Trophoblast cell (in vitro differentiated cells and primary cell): ENCODE measurements around the gene CFAP92.

Experiments used
- DNase-seq, 2 donors: peaks; one replicate each; pipeline ENCODE4 v3.0.0-alpha.2; 2016
- H2AFZ ChIP-seq: 2 replicates; pipeline ENCODE4 v1.6.1; 2013; ENCODE audit warnings: low read length, moderate library complexity, mild to moderate bottlenecking; ENCODE audit not compliant: insufficient read depth, poor library complexity
- H2AK5ac ChIP-seq: 2 replicates; pipeline ENCODE4 v1.6.1; 2013; ENCODE audit warnings: mild to moderate bottlenecking, low read length
- H2BK120ac ChIP-seq: 2 replicates; pipeline ENCODE4 v1.6.1; 2013; ENCODE audit warnings: low read length, mild to moderate bottlenecking, moderate library complexity; ENCODE audit not compliant: insufficient read depth, poor library complexity
- H2BK12ac ChIP-seq: 2 replicates; pipeline ENCODE4 v1.6.1; 2013; ENCODE audit warnings: mild to moderate bottlenecking, low read length, moderate library complexity
- H2BK5ac ChIP-seq: 2 replicates; pipeline ENCODE4 v1.6.1; 2013; ENCODE audit warnings: low read length, low read depth, moderate library complexity, mild to moderate bottlenecking; ENCODE audit not compliant: poor library complexity
- H3K14ac ChIP-seq: 2 replicates; pipeline ENCODE4 v1.6.1; 2013; ENCODE audit warnings: mild to moderate bottlenecking, low read length
- H3K18ac ChIP-seq: 2 replicates; pipeline ENCODE4 v1.6.1; 2013; ENCODE audit warnings: mild to moderate bottlenecking, low read length
- H3K23ac ChIP-seq: 2 replicates; pipeline ENCODE4 v1.6.1; 2013; ENCODE audit warnings: low read length
- H3K27ac ChIP-seq: 2 replicates; pipeline ENCODE4 v1.5.1; 2013; ENCODE audit warnings: low read depth, mild to moderate bottlenecking, inconsistent platforms, low read length, moderate library complexity
- H3K27me3 ChIP-seq: 2 replicates; pipeline ENCODE4 v1.6.1; 2013; ENCODE audit warnings: inconsistent platforms, mild to moderate bottlenecking, low read length, moderate library complexity; ENCODE audit not compliant: insufficient read depth
- H3K36me3 ChIP-seq, 2 experiments: 1 replicate in 1 of 2; 2 replicates in 1 of 2; pipeline ENCODE4 v1.6.1; 2013; ENCODE audit warnings: low read length in 2 of 2, mild to moderate bottlenecking in 2 of 2, moderate library complexity in 1 of 2; ENCODE audit not compliant: insufficient read depth in 2 of 2, control insufficient read depth in 1 of 2
- H3K4ac ChIP-seq: 2 replicates; pipeline ENCODE4 v1.6.1; 2013; ENCODE audit warnings: low read depth, mild to moderate bottlenecking, low read length, moderate library complexity
- H3K4me1 ChIP-seq, 2 experiments: 1 replicate in 1 of 2; 2 replicates in 1 of 2; pipeline ENCODE4 v1.6.1; 2013; ENCODE audit warnings: low read length in 2 of 2, mild to moderate bottlenecking in 2 of 2, moderate library complexity in 1 of 2; ENCODE audit not compliant: insufficient read depth in 2 of 2, control insufficient read depth in 1 of 2
- H3K4me2 ChIP-seq: 2 replicates; pipeline ENCODE4 v1.6.1; 2013; ENCODE audit warnings: inconsistent platforms, mild to moderate bottlenecking, low read length, moderate library complexity
- H3K4me3 ChIP-seq: 2 replicates; pipeline ENCODE4 v1.5.1; 2013; ENCODE audit warnings: mild to moderate bottlenecking, low read depth, low read length, inconsistent platforms
- H3K79me1 ChIP-seq: one replicate; pipeline ENCODE4 v1.6.1; 2013; ENCODE audit warnings: low read length
- H3K79me2 ChIP-seq: 2 replicates; pipeline ENCODE4 v1.6.1; 2013; ENCODE audit warnings: low read length, mild to moderate bottlenecking; ENCODE audit not compliant: control insufficient read depth, insufficient read depth, poor library complexity
- H3K9ac ChIP-seq: 2 replicates; pipeline ENCODE4 v1.6.1; 2013; ENCODE audit warnings: mild to moderate bottlenecking, low read length
- H3K9me3 ChIP-seq: 2 replicates; pipeline ENCODE4 v1.6.1; 2013; ENCODE audit warnings: low read depth, mild to moderate bottlenecking, control low read depth, inconsistent platforms, low read length; ENCODE audit not compliant: insufficient read depth
- H4K12ac ChIP-seq: 2 replicates; pipeline ENCODE4 v1.6.1; 2013; ENCODE audit warnings: low read depth, mild to moderate bottlenecking, low read length, moderate library complexity
- H4K8ac ChIP-seq: 2 replicates; pipeline ENCODE4 v1.6.1; 2013; ENCODE audit warnings: low read depth, mild to moderate bottlenecking, low read length, moderate library complexity
- H4K91ac ChIP-seq: one replicate; pipeline ENCODE4 v1.6.1; 2013; ENCODE audit warnings: low read depth, mild to moderate bottlenecking, low read length, moderate library complexity
- WGBS: extraction: QIAGEN DNeasy Blood & Tissue Kit; methylation state at CpG from one replicate; pipeline ENCODE4 v1.1.7; 2013; ENCODE audit warnings: missing lambda C conversion rate; ENCODE audit not compliant: insufficient read length, insufficient coverage; ENCODE audit errors: extremely low coverage; 5-methylcytosine and 5-hydroxymethylcytosine counted together

Gene CFAP92

DNA sequence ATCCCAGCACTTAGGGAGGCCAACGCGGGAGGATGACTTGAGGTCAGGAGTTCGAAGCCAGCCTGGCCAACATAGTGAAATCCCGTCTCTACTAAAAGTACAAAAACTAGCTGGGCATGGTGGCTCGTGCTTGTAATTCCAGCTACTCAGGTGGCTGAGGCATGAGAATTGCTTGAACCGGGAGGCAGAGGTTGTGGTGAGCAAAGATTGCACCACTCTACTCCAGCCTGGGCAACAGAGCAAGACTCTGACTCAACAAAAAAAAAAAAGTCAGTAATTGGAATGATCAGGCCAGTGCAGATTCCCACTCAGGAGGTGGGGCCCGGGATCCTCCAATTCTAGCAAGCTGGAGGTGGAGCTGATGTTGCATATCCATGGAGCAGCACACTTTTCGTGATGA, 5.6 kb downstream of the CFAP92 start:
- Histone ChIP-seq H4K91ac (no peak overlapping the region), H3K79me2 (no peaks in the 10 kb centered on the region), H3K79me1 (no peaks in the 10 kb centered on the region), H2BK5ac (no peak overlapping the region), H3K4me2 (no peak overlapping the region), H3K27ac (no peak overlapping the region), H3K27me3 (peaks cover 2% of the 10 kb centered on the region), H3K18ac (no peak overlapping the region), H2BK120ac (no peak overlapping the region), H3K4ac (no peak overlapping the region), H3K36me3 (no peaks in the 10 kb centered on the region), H3K23ac (no peak overlapping the region), H3K9ac (no peak overlapping the region), H3K4me3 (no peak overlapping the region), H3K14ac (no peak overlapping the region), H3K4me1 (peaks cover under 1 to 4% of the 10 kb centered on the region in 2 experiments), H4K12ac (no peak overlapping the region), H2AFZ (no peak overlapping the region), H2AK5ac (no peak overlapping the region), H3K9me3 (peaks cover 1% of the 10 kb centered on the region), H2BK12ac (no peak overlapping the region), H4K8ac (no peak overlapping the region)
- no CpG with 5 or more reads among the region's 8 CpGs for WGBS
- peak; percentile 25 to 50 for DNase-seq

DNA sequence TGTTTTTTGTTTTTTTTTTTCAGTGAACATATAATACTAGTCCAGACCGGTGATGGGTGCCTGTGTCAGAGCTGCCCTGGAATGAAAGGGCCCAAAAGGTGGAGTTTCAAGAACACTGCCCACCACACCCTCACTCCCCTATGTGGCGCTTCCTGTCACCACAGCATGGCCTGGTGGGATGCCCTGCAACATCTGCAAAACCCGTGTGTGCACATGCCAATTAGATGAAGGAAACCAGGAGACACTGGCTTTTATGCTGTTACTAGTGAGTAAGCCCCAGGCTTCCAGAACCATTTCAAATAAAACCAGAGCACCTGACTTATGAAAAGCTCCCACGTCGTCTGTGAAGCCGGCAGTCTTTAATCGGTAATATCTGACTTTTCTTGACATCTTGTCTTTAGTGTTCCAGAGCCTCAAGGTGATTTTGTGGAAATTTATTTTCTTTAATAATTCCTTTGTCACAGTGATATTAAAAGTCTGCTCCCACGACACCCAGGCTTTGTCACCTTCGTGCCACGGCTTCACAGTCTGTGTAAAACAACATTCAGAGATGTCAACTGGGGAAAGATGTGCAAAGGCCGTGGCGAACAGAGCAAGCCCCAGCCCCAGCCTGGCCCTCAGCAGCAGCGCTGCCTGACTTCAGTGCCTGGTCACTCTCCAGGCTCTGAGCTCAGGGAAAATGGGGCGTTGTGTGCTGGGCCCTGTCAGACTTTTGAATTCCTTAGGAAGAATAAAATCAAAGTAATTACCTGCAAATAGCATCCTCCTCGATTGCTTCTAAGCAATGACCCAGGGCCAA, 6.4 kb downstream of the CFAP92 start:
- H3K9me3 ChIP-seq = peaks cover 1% of the 10 kb centered on the region
- H3K27me3 ChIP-seq = no peaks in the 10 kb centered on the region
- H2BK12ac ChIP-seq = no peak overlapping the region
- no peak overlapping the region for H3K4me2 ChIP-seq
- no peaks in the 10 kb centered on the region for H3K79me1 ChIP-seq
- no peak overlapping the region for H3K4ac ChIP-seq
- no peak overlapping the region for H2AFZ ChIP-seq
- H3K14ac ChIP-seq = no peak overlapping the region
- H4K12ac ChIP-seq = no peak overlapping the region
- H3K4me3 ChIP-seq = no peak overlapping the region
- no peak overlapping the region for H2BK120ac ChIP-seq
- no peaks in the 10 kb centered on the region for H3K79me2 ChIP-seq
- no peaks in the 10 kb centered on the region for H3K4me1 ChIP-seq
- H2BK5ac ChIP-seq = no peak overlapping the region
- H3K27ac ChIP-seq = no peak overlapping the region
- no peak overlapping the region for H3K18ac ChIP-seq
- no peak for DNase-seq
- H3K9ac ChIP-seq = no peak overlapping the region
- H2AK5ac ChIP-seq = no peak overlapping the region
- no peak overlapping the region for H4K91ac ChIP-seq
- no peak overlapping the region for H4K8ac ChIP-seq
- no peak overlapping the region for H3K23ac ChIP-seq
- no CpG with 5 or more reads among the region's 15 CpGs for WGBS
- H3K36me3 ChIP-seq = no peaks in the 10 kb centered on the region

DNA sequence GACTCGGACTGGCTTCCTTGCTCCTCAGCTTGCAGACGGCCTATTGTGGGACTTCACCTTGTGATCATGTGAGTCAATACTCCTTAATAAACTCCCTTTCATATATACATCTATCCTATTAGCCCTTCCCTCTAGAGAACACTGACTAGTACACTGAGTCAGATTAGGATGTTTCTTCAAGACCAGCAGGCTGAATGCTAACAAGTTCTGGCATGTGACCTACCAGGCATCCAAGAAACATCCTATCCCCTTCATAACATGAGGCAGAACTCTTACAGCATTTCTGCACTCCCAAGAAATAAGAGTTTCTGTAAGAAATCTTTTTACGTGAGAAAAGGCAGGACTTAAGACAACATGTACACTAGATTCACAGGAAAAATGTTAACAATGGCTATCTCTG, 9.3 kb downstream of the CFAP92 start:
- Histone ChIP-seq H3K4me3 (no peak overlapping the region), H3K9ac (peak overlapping the region; percentile 51), H3K9me3 (no peaks in the 10 kb centered on the region), H3K4me2 (no peak overlapping the region), H2BK12ac (no peak overlapping the region), H3K27me3 (no peaks in the 10 kb centered on the region), H3K23ac (no peak overlapping the region), H3K79me1 (no peaks in the 10 kb centered on the region), H3K27ac (no peak overlapping the region), H3K36me3 (no peaks in the 10 kb centered on the region), H2BK5ac (no peak overlapping the region), H2AK5ac (no peak overlapping the region), H3K18ac (no peak overlapping the region), H4K8ac (no peak overlapping the region), H2AFZ (no peak overlapping the region), H3K4me1 (no peaks in the 10 kb centered on the region), H3K4ac (no peak overlapping the region), H4K12ac (no peak overlapping the region), H3K79me2 (no peaks in the 10 kb centered on the region), H3K14ac (no peak overlapping the region), H4K91ac (no peak overlapping the region), H2BK120ac (no peak overlapping the region)
- no CpG with 5 or more reads among the region's 3 CpGs for WGBS
- DNase-seq = no peak

DNA sequence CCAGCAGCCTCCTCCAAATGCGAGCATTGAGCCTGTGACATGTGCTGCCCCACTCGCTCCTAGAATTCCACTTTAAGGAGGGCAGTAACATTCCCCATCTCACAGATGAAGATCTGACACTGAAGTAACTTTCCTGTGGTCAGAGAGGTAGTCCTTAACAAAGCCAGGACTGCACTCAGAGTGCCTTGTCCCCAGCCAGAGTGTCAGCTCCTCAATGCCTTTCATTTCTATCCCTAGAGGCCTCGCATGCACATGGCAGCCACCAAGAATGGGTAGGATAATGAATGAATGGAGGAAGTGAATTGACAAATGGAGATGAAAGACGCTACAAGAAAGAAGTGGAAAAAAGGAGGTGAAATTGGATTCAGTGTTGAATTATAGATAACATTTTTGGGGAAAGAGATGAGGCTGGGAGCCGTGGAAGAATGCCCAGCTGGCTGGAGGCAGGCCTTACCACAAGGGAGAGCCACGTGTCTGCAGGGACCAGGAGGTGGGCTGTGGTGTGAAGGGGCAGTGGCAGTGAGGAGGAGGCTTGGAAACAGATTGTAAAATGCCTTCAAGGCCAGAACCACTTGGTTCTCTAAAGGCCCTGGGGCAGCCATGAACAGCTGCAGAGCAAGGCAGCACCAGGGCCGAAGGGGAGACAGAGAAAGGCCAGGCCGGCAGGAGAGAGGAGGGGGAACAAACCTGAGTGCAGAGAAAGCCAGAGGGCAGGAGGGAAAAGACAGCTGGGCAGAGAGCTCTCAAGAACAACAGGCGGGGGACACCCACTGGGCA, 10.4 kb downstream of the CFAP92 start:
- no peaks in the 10 kb centered on the region for H3K79me1 ChIP-seq
- H3K79me2 ChIP-seq = no peaks in the 10 kb centered on the region
- no peaks in the 10 kb centered on the region for H3K27me3 ChIP-seq
- no peak overlapping the region for H2BK120ac ChIP-seq
- H3K9me3 ChIP-seq = no peaks in the 10 kb centered on the region
- H3K4ac ChIP-seq = no peak overlapping the region
- H4K12ac ChIP-seq = no peak overlapping the region
- no peak overlapping the region for H2BK5ac ChIP-seq
- no CpG with 5 or more reads among the region's 9 CpGs for WGBS
- H2BK12ac ChIP-seq = no peak overlapping the region
- no peaks in the 10 kb centered on the region for H3K36me3 ChIP-seq
- H3K27ac ChIP-seq = no peak overlapping the region
- H3K4me2 ChIP-seq = no peak overlapping the region
- no peak overlapping the region for H3K4me3 ChIP-seq
- no peak overlapping the region for H4K8ac ChIP-seq
- no peak overlapping the region for H3K18ac ChIP-seq
- no peak overlapping the region for H2AFZ ChIP-seq
- no peak overlapping the region for H3K9ac ChIP-seq
- H4K91ac ChIP-seq = no peak overlapping the region
- no peak overlapping the region for H2AK5ac ChIP-seq
- no peaks in the 10 kb centered on the region for H3K4me1 ChIP-seq
- no peak overlapping the region for H3K14ac ChIP-seq
- no peak for DNase-seq
- no peak overlapping the region for H3K23ac ChIP-seq
